PFSK-1 (cell line): Measurements from ENCODE around the gene TEX52.

Source experiments
- FOXP2 ChIP-seq: optimal IDR thresholded peaks from 2 replicates; pipeline ENCODE3; 2011; ENCODE audit warnings: borderline replicate concordance, control low read depth, inconsistent platforms; ENCODE audit not compliant: insufficient read depth; ENCODE audit errors: extremely low read length, extremely low read depth
- POLR2AphosphoS5 ChIP-seq: IDR thresholded peaks from 2 replicates; pipeline ENCODE4 v1.6.1; 2012; ENCODE audit warnings: low read depth, mild to moderate bottlenecking, control low read depth, low read length, moderate library complexity
- TAF1 ChIP-seq: IDR thresholded peaks from 2 replicates; pipeline ENCODE4 v1.6.1; 2012; ENCODE audit warnings: low read length, control low read depth, borderline replicate concordance; ENCODE audit not compliant: insufficient read depth

DNA sequence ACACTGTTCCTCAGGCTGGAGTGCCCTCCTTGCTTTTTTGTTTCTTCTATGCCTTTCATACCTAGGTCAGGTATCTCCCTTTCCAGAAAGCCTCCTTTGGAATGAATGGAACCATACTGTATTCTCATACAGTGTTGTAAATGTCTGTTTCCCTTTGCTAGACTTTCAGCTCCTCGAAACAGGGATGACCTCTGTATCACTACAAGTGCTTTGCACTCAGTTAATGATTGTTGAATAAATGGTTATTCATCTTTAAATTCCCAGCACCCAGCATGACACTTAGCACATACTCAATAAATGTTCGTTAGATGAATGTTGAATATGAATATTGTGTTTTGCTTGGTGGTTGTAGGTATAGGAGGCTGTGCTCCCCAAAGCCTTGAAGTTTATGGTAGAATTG, 28.0 kb upstream of the TEX52 start:
- no peak for TF ChIP-seq POLR2AphosphoS5
- TF ChIP-seq TAF1 = no peak
- TF ChIP-seq FOXP2 = no peak
